GM12892 (cell line): ENCODE results near the gene ARPP21.

Source experiments
- POLR2A ChIP-seq: IDR thresholded peaks from 2 replicates; pipeline ENCODE4 v1.6.1; 2011; ENCODE audit warnings: low read depth, low read length, control low read depth
- TAF1 ChIP-seq: IDR thresholded peaks from 2 replicates; pipeline ENCODE4 v1.6.1; 2011; ENCODE audit warnings: low read depth, mild to moderate bottlenecking, control low read depth, low read length, borderline replicate concordance

GRCh38 chr3:35641920-35642527, 2.7 kb downstream of the ARPP21 start:
- TF ChIP-seq POLR2A, result no peak
- TF ChIP-seq TAF1, result no peak
